Measurements from ENCODE around the gene TRIM45.
"Not testable (repeated sequence)": the region's sequence is repeated elsewhere in the genome, so short reads cannot be mapped to it uniquely, and the experiment has no call there.

Gene TRIM45

GRCh38 chr1:117122330-117123025 lies 929 bp upstream of the TRIM45 start:
- Histone ChIP-seq H3K27me3 (ENCODE audit: insufficient read depth, poor library complexity, severe bottlenecking) (no peaks in the 10 kb centered on the region), H3K27ac (replicated peaks) (no peak overlapping the region), H3K4me3 (replicated peaks; ENCODE audit: insufficient read depth, low read length) (peak overlapping the region; percentile 60)
- TF ChIP-seq, protein P1, sequence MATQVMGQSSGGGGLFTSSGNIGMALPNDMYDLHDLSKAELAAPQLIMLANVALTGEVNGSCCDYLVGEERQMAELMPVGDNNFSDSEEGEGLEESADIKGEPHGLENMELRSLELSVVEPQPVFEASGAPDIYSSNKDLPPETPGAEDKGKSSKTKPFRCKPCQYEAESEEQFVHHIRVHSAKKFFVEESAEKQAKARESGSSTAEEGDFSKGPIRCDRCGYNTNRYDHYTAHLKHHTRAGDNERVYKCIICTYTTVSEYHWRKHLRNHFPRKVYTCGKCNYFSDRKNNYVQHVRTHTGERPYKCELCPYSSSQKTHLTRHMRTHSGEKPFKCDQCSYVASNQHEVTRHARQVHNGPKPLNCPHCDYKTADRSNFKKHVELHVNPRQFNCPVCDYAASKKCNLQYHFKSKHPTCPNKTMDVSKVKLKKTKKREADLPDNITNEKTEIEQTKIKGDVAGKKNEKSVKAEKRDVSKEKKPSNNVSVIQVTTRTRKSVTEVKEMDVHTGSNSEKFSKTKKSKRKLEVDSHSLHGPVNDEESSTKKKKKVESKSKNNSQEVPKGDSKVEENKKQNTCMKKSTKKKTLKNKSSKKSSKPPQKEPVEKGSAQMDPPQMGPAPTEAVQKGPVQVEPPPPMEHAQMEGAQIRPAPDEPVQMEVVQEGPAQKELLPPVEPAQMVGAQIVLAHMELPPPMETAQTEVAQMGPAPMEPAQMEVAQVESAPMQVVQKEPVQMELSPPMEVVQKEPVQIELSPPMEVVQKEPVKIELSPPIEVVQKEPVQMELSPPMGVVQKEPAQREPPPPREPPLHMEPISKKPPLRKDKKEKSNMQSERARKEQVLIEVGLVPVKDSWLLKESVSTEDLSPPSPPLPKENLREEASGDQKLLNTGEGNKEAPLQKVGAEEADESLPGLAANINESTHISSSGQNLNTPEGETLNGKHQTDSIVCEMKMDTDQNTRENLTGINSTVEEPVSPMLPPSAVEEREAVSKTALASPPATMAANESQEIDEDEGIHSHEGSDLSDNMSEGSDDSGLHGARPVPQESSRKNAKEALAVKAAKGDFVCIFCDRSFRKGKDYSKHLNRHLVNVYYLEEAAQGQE (IDR thresholded peaks at IDR 0.05; ENCODE audit: insufficient replicate concordance, low read depth) = no peak
- TF ChIP-seq GABPA (IDR thresholded peaks at IDR 0.05; ENCODE audit: low read depth) (no peak), POLR2AphosphoS5 (IDR thresholded peaks at IDR 0.05; ENCODE audit: low read depth) (no peak), SPI1 (IDR thresholded peaks at IDR 0.05; ENCODE audit: borderline replicate concordance, low read depth) (no peak)
- TF ChIP-seq, protein P2, sequence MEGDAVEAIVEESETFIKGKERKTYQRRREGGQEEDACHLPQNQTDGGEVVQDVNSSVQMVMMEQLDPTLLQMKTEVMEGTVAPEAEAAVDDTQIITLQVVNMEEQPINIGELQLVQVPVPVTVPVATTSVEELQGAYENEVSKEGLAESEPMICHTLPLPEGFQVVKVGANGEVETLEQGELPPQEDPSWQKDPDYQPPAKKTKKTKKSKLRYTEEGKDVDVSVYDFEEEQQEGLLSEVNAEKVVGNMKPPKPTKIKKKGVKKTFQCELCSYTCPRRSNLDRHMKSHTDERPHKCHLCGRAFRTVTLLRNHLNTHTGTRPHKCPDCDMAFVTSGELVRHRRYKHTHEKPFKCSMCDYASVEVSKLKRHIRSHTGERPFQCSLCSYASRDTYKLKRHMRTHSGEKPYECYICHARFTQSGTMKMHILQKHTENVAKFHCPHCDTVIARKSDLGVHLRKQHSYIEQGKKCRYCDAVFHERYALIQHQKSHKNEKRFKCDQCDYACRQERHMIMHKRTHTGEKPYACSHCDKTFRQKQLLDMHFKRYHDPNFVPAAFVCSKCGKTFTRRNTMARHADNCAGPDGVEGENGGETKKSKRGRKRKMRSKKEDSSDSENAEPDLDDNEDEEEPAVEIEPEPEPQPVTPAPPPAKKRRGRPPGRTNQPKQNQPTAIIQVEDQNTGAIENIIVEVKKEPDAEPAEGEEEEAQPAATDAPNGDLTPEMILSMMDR (IDR thresholded peaks at IDR 0.05; ENCODE audit: insufficient read depth, low read length) = no peak
- no peak for DNase-seq (ENCODE audit: low read depth in 1 of 2, low spot score in 1 of 2)

GRCh38 chr1:117120774-117121588 lies 568 bp downstream of the TRIM45 start:
- peak overlapping the region; percentile 60 for H3K4me3 ChIP-seq (replicated peaks; ENCODE audit: insufficient read depth, low read length)
- no peak for DNase-seq (ENCODE audit: low read depth in 1 of 2, low spot score in 1 of 2)

DNA sequence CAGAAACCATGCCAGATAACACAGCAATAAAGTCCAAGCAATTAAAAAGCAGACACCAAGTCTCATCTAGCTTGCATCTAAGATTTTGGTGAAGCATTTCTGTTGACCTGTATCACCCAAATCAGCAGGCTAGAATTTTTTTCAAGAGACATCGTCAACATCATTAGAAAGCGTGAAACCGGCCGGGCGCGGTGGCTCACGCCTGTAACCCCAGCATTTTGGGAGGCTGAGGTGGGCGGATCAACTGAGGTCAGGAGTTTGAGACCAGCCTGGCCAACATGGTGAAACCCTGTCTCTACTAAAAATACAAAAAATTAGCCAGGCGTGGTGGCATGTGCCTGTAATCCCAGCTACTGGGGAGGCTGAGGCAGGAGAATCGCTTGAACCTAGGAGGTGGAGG lies 2.4 kb downstream of the TRIM45 start:
- not testable (repeated sequence) for H3K4me3 ChIP-seq (replicated peaks; ENCODE audit: insufficient read depth, low read length); H3K27ac ChIP-seq (replicated peaks)

More at GRCh38 chr1:117120774-117121588, 568 bp downstream of the TRIM45 start:
- TF ChIP-seq, protein P1 (IDR thresholded peaks at IDR 0.05; ENCODE audit: insufficient replicate concordance, low read depth) = no peak
- TF ChIP-seq GABPA (IDR thresholded peaks at IDR 0.05; ENCODE audit: low read depth) (no peak), POLR2AphosphoS5 (IDR thresholded peaks at IDR 0.05; ENCODE audit: low read depth) (no peak), SPI1 (IDR thresholded peaks at IDR 0.05; ENCODE audit: borderline replicate concordance, low read depth) (no peak)
- TF ChIP-seq, protein P2 (IDR thresholded peaks at IDR 0.05; ENCODE audit: insufficient read depth, low read length) = no peak
- Histone ChIP-seq H3K27me3 (ENCODE audit: insufficient read depth, poor library complexity, severe bottlenecking) (no peaks in the 10 kb centered on the region), H3K27ac (replicated peaks) (no peak overlapping the region; the same call in 1 of the 2 replicates)

DNA sequence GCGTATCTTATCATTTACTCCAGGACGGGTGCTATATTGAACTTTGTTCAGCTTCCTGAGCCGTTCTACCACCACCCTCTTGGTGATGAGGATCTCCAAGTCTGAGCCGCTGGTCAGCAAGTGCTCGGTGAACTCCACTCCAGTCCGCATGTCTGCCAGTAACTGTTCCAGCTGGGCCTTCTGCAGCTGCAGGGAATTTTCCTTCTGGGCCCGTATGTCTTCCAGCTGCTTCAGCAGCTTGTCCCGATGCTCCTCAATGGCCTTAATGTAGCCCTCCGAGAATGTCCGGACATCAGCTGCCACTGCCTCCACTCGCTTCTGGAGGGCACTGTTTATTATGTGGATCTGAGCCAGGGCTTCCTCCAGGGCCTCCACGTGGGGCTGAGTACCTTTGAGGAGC lies 3.4 kb downstream of the TRIM45 start:
- DNase-seq (ENCODE audit: low read depth in 1 of 2, low spot score in 1 of 2) = no peak
- H3K27me3 ChIP-seq (ENCODE audit: insufficient read depth, poor library complexity, severe bottlenecking) = no peaks in the 10 kb centered on the region
- TF ChIP-seq POLR2AphosphoS5 (IDR thresholded peaks at IDR 0.05; ENCODE audit: low read depth) (no peak), GABPA (IDR thresholded peaks at IDR 0.05; ENCODE audit: low read depth) (no peak), SPI1 (IDR thresholded peaks at IDR 0.05; ENCODE audit: borderline replicate concordance, low read depth) (no peak)
- TF ChIP-seq, protein P1 (IDR thresholded peaks at IDR 0.05; ENCODE audit: insufficient replicate concordance, low read depth) = no peak
- TF ChIP-seq, protein P2 (IDR thresholded peaks at IDR 0.05; ENCODE audit: insufficient read depth, low read length) = no peak
- H3K4me3 ChIP-seq (replicated peaks; ENCODE audit: insufficient read depth, low read length) = no peak overlapping the region
- H3K27ac ChIP-seq (replicated peaks) = no peak overlapping the region

More for the DNA sequence above, 2.4 kb downstream of the TRIM45 start:
- H3K27me3 ChIP-seq (ENCODE audit: insufficient read depth, poor library complexity, severe bottlenecking); DNase-seq (ENCODE audit: low read depth in 1 of 2, low spot score in 1 of 2): not testable (repeated sequence)

All from HL-60 (cell line).